Measurements from ENCODE around the gene PAIP2.
"Not testable (repeated sequence)": the region's sequence is repeated elsewhere in the genome, so short reads cannot be mapped to it uniquely, and the experiment has no call there.

Gene PAIP2, protein sequence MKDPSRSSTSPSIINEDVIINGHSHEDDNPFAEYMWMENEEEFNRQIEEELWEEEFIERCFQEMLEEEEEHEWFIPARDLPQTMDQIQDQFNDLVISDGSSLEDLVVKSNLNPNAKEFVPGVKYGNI

DNA sequence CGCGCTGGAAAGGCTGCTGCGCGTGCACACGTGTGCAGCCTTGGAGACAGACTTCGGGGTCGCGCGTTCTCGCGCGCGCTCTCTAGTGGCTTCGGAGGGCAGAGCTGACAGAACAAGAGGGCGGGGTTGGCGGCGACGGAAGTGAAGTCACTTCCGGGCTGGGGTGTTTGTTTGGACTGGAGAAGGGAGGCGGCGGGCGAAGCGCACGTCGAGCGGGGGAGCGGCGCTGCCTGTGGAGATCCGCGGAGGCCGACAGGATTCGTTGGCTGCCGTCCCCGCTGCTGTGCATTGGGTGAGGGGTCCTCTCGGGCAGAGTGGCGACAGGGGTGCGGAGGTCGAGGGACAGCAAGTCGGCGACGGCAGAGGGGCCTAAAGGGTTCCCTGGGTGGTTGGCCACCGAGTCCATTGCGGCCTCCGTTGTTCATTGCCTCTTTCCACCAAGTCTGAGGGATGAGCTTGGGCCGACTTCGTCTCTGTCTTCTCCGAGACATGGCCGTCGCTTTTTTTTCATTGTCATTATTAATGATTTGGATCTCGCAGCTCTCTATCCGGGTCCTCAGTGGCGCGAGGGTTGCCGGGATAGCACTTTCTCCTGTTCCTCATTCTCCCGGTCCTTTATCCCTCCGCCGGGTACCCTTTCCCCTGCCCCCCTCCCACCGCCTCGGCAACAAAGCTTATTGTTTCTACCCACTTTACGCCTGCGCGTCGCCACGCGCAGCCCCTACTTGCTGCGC is at the start of gene PAIP2:
Gene PAIP2, plus strand, starts transcription at position 166 of the 734 bp plus-strand sequence. CDS start 21,931 bp downstream, outside the sequence.
- peak; percentile 90 to 96 (median 94) for DNase-seq

DNA sequence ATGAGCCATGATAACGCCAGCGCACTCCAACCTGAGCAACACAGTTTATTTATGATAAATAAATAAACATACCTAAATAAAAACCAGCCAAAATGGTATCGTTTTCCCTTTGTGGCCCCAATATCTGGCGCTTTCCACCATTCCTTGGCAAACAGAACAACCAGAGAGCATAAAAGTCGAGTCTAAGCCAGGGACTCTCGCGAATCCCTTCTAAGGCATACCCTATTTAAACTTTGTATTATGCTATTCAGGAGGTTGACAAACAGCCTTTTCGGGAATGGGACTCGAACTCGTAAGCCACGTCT is 48.5 kb upstream of the PAIP2 start:
- DNase-seq = no peak

DNA sequence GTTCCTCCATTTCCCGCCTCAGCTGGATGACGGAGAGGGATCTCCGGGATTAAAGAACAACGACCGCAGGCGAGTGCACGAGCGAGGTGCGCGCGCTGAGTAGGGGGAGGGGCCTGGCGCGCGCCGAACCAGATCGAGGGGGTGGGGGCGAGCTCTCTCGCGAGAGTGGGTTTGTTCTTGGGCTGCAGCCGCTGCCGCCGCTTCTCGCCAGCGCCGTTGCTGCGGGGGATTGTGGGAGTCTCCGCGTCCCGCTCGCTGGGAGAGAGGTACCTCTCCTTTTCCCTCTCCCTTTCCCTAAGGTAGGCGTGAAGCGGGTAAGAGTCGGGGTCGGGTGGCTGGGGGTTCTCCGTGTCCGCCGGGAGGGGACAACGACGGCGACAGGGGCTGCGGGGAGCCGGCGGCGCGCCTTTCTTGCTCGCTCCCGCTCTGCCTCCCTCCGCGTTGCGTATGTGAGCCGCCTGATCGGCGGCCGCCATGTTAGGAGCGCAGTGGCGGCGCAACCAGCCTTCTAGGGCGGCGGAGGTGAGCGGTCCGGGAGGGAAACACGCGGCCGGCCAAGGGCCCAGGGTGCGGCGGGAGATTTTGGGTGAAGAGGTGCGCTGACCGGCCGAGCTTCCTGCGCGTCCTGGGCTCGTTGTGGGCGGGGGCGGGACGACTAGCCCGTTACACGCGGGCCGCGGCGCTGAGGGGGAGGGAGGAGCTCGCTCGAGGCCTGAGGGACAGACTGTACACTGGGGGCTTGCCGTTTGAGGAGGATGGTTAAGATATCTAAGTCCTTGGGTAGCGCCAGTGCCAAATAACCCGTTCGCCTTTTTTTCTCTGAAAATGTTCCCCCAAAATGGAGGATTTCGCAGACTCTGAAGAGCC is 47.9 kb upstream of the PAIP2 start, which contains the start of gene MATR3:
Gene MATR3, plus strand, starts transcription at position 234 of the 867 bp plus-strand sequence. CDS start 13,676 bp downstream, outside the sequence.
- peak; percentile 84 to 93 (median 87) for DNase-seq

DNA sequence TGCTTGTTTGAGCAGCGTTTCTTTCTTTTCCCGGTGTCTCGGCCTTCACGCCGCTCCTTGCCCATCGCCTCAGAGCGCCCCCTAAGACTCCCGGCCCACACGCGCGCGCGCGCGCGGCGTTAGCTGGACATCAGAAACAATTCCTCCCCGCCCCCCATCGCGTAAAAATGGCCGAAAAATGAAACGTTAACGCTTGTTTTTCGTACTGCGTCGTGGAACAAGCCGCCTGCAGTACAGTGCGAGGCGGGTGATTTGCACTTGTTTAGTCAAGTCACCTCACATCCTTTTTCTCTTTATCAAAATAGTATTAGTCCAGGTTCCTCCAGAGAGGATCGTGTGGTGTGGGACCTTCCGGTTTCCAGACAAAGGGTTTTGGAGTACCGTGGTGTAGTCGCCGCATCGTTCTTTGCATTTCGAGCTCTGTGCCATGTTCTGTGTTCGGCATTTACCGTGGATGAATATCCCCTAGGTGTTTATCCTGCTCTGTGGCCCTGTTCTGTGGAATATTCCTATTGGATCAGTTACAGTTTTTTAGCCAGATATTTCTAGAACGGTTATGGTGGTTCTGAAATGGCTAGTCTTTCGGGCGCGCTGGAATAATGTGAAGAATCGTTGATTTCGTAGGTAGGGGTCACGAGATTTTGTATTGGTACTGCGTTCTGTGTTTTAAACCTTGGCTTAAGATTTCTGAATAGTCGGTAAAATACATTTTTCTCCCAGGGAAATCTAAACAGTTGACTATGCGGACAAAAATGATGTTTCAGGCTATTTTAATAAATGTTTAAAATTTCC is 47.1 kb upstream of the PAIP2 start:
- DNase-seq = peak; percentile 28 to 46 (median 36)

DNA sequence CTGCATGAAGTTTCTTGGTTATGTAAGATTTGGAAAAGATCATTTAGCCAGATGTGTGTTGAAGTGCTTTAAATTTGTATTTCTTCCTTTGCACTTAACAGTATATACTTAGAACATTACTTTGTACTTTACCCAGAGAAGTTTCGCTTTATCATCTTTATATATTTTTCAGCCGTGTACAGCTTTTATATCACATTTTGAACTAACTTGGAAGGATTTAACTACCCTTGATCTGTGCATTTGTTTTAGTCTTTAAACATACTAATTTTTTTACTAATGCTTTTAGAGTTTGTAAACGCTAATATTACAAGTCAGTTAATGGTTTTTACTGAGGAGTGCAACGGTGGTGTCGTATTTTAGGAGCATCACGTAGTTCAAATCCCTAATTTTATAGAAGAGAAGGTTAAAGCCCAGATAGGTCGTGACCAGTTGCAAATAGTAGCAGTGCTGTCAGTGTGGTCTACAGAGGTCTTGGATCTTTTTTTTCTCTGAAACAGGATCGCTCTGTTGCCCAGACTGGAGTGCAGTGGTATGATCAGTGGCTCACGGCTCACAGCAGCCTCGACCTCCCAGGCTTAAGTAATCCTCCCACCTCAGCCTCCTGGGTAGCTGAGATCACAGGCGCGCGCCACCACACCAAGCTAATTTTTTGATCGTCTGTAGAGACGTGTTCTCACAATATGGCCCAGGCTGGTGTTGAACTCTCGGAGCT is 46.2 kb upstream of the PAIP2 start:
- no peak for DNase-seq

DNA sequence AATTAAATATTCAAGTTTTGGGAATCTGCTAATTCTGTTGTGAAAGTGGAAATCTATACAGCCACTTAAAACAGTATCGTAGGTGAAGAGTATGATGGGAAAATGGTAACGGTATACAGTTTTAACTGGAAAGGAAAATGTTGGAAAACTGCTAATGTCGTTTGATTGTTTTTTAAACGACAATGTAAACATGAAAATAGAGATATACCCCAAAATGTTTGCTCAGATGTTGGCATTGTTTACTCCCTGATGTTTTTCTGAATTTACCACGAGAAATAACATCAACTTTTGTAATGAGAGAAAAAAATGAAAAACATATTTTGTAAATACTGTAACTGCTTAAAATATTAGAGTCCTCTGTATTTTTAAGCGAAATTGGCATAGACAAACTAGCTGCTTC is 45.5 kb upstream of the PAIP2 start:
- no peak for DNase-seq

DNA sequence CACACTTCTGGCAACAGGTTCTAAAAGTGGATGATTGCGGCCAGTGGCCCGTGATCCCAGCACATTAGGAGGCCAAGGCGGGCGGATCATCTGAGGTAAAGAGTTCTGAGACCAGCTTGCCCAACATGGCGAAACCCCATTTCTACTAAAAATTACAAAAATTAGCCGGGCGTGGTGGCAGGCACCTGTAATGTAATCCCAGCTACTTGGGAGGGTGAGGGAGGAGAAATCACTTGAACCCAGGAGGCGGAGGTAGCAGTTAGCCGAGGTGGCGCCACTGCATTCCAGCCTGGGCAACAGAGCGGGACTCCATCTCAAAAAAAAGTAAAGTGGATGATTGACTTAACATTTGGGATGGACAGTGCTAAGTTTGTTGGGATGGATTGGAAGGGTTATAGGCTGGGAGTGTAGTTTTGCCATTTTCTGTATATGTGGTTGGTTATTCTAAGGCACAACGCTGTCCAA is 44.8 kb upstream of the PAIP2 start:
- no peak for DNase-seq

DNA sequence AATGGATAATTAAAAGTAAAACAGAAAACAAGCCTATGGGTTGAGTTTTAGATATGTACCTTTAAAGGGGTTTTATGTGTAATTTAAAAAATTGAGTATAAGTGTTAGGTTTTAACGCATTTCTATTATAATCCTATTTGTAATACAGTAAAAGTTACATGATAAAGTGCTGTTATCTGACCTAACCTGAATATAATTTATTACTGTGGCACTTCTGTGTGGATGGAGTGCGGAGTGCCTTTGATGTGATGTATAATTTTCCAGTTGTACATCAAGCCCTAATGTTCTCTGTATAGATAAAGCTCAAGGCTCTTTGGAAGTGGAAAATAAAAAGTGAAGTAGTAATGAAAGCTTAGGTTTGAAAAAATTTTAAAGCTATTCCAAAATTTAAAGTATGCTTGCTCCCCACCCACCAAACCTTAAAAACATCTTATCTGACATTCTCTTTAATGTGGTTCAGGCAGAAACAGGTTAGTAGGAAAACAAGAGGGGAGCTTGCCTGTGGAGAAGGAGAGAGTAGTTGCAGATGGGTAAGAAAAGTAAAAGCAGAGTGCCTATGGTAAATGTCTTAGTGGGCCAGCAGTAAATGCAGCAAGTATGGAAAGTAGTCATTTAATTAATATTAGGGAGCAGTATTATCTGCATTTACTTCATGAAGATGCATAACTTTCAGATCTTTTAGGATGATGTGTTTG is 44.1 kb upstream of the PAIP2 start:
- no peak for DNase-seq

DNA sequence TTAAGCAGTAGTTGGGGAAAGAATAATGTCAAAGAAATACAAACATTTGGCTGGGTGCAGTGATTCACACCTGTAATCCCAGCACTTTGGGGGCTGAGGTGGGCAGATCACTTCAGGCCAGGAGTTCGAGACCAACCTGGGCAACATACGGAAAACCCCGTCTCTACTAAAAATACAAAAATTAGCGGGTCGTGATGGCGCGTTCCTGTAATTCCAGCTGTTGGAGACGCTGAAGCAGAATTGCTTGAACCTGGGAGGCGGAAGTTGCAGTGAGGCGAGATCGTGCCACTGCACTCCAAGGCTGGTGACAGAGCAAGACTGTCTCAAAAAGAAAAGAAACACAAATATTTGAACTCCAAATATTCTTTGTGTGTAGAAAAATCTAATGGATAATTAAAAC is 43.4 kb upstream of the PAIP2 start:
- DNase-seq = no peak

DNA sequence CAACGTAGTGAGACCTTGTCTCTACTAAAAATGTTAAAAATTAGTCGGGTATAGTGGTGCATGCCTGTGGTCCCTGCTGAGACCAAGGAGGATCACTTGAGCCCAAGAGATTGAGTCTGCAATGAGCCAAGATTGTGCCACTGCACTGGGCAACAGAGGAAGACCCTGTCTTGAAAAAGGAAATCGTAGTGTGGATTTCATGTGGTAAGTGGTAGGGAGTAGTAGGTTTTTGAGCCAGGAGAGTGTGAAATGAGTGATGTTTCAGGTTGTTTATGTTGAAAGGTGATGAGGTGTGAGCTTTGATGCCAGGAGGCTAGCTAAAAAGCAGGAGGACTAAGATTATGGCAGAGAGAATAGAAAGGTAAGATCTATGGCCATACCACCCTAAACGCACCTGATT is 42.2 kb upstream of the PAIP2 start:
- DNase-seq = no peak

DNA sequence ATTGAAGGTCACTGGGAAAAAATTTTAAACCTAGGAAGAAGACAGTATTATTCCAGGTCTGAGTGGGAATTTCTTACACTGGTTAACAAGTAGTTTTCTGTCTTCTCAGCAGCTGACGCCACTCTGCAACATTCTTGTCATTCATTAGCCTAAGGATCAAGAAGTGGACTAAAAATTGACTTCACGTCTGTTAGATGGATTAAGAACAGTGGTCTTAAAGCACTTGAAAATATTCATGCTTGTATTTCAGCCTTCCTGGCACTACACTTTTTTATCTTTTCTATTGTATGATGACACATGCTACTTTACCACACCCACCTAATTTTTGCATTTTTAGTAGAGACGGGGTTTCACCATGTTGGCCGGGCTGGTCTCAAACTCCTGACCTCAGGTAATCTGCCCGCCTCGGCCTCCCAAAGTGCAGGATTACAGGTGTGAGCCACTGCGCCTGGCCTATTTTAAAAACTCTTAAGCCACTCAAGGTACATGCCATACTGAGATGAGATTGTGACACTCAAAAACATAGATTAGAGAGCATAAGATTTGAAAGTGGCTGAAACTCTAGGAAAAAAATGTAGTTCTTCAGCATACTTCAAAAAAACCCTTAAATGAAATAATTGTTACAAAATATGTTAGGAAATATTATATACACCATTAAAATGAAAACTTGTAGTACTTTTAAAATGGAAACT is 39.7 kb upstream of the PAIP2 start:
- DNase-seq = no peak

DNA sequence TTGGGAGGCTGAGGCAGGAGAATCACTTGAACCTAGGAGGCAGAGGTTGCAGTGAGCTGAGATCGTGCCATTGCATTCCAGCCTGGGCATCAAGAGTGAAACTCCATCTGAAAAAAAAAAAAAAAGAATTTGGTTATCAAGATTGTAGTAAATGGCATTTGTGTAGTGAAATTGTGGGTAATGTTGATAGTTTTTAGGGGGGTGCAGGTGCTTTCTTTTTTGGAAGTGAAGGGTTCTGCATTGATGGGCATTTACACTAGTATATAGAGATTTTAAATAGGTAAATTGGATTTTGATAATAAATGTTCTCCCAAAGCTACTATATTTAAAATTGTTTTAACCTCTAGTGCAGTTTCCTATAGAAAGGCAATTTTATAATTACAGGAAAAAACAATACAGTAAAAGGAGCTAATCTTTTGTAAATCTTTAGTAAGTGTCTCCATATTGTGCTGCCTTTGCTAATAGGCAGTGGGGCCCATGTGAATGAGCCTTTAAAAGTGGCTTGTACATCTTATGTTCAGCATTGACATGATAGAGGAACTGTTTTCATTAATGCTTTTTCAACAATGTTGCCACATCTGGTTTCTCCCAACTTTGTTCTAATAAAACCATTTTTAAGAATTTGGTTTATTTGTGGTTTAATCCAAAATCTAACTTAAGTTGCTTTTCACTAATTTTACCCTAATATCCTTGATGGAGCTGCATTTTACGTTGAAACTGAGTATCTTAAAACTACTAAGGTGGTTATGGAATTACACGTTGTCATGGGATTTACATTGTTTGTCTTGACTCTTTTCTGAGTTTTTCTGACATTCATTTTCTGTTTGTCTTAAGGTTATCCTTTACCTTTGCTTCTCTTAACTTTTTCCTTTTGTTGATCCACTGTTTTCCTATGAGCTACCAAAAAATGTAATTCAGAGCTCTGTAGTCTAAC is 37.0 kb upstream of the PAIP2 start:
- no peak for DNase-seq

DNA sequence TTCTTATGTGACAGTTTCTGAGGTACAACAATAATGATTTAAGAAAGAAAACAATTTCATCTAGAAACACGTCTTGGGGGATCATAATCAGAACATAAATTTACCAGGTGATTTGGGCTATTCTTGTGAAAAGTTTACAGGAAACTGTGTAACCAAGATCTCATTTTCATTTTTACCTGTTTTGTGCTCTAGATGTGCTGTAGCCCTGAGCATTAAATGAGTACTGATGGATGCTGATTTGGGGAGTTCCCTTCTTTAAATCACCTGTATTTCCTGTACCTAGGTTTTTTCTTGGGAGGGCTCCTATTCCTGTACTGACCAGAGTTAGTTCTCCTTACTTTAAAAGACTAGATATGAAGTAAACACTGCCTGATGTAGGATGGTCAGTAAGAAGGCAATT is 35.5 kb upstream of the PAIP2 start:
- DNase-seq = no peak

DNA sequence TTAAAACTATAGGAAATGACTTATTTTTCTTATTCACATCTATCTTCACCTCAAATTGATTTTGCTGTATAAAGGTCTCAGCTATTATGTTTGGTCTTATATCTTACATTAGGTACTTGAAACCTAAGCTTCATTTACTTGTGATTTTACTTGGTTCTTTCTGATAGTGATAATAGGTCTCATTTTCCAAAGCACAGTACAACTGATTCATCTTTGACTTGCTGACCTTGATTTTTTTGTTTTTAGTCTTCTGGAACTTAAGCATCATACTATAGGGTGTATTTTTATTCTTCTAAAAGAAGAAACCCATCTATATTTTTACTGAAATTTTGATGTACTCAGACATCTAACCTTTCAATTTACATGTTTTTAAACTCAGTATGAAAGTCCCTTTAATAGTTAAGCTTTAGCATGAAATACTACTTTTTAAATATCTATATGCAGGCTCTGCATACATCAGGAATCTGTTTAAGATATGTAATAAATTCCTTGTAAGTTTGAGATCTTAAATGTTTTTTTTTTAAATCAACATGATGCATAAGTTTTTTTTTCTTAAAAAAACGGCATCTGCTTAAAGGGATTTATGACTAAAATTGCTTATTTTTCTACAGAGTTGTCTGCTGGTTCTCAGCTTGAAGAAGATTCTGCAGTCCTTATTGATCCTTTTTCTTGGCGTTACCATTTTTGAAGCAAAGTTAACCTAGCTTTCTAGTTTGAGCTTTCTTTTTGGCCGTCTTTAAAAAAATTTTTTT is 34.9 kb upstream of the PAIP2 start:
- DNase-seq = no peak

DNA sequence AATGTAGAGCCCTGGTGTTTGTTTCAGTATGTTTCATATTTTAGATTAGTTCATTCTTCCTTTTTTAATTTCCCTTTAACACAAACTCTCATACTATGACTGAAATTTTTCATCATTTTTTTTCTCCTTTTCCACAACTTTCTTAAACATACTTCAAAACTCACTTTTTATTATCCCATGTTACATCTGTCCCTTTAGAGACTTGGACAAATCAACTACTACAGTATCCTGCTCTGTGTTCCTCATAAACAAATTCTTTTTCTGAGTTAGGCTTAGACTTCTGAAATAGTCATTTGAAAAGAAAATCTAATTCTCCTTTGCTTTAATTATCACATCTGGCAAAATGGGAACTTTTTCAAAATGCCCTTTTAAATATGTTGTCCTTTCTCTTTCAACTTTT is 32.9 kb upstream of the PAIP2 start:
- no peak for DNase-seq

DNA sequence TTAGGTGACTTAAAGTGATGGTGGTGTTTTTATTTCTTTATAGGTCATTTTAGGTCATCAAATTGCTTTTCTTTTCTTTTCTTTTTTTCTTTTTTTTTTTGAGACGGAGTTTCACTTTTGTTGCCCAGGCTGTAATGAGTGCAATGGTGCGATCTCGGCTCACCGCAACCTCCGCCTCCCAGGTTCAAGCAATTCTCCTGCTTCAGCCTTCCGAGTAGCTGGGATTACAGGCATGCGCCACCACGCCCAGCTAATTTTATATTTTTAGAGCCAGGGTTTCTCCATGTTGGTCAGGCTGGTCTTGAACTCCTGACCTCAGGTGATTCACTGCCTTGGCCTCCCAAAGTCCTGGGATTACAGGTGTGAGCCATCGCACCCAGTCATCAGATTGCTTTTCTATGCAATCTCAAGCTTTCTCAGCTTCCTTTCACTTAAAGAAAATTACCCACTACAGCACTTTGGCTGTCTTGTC is 30.9 kb upstream of the PAIP2 start:
- not testable (repeated sequence) for DNase-seq

DNA sequence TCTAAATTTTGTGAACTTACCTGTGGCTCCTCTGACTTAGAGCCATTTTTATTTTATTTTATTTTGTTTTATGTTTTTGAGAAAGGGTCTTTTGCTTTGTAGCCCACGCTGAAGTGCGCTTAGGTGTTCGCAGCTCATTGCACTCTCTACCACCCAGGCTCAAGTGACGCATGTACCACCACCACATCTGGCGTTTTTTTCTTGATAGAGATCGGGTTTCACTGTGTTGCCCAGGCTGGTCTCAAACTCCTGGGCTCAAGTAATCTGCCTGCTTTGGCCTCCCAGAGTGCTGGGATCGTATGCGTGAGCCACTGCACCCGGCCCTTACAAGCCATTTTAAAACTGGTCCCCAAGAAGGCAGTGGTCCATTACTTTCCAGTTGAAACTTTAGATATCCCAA is 29.6 kb upstream of the PAIP2 start:
- DNase-seq = no peak

DNA sequence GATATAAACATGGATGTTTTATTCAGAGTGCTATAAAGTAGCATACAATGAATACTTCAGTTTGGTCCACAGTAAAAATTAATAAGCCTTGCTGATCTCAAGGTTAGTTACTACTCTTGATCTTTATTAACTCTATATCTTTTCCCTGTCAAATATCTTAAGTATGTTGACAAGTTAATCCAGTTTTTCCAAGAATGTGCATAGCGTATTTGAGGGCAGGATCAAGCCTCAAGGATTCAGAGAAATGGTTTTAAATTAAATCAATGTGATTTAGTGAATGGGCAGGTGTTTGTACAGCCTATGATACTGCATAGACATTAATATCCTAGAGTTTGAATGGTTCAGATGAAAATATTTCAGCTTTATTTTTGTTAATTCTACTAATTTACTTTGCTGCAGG is 27.4 kb upstream of the PAIP2 start:
- DNase-seq = no peak

DNA sequence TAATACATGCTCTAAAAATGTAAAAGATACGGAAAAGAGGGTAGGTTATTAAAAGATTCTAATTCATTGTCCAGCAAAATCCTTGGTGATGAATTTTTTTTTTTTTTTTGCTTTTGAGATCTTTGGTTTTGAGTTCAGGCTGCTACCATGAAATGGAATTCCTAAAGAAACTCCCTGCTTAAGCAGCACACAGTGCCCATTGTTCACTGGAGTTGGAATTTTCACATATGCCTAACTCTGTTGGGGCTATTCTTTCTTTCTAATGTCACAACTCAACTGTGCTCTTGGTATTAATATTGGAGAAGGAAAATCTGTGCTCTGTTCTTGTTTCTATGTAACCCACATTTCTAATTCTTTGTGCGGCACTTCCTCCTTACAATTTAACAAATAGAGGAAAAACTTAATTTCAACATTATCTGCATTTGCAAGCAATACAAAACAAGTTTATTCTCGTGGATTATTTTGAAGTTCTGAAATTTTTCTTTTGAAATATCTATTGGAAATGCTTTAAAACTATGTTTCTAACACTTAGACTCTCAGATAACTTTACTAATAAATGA is 26.5 kb upstream of the PAIP2 start:
- no peak for DNase-seq
